ENCODE data around the gene LRTM2.
A peak's percentile ranks its signal among the peaks of the same experiment; 100 is the strongest.

LRTM2 gene

DNA sequence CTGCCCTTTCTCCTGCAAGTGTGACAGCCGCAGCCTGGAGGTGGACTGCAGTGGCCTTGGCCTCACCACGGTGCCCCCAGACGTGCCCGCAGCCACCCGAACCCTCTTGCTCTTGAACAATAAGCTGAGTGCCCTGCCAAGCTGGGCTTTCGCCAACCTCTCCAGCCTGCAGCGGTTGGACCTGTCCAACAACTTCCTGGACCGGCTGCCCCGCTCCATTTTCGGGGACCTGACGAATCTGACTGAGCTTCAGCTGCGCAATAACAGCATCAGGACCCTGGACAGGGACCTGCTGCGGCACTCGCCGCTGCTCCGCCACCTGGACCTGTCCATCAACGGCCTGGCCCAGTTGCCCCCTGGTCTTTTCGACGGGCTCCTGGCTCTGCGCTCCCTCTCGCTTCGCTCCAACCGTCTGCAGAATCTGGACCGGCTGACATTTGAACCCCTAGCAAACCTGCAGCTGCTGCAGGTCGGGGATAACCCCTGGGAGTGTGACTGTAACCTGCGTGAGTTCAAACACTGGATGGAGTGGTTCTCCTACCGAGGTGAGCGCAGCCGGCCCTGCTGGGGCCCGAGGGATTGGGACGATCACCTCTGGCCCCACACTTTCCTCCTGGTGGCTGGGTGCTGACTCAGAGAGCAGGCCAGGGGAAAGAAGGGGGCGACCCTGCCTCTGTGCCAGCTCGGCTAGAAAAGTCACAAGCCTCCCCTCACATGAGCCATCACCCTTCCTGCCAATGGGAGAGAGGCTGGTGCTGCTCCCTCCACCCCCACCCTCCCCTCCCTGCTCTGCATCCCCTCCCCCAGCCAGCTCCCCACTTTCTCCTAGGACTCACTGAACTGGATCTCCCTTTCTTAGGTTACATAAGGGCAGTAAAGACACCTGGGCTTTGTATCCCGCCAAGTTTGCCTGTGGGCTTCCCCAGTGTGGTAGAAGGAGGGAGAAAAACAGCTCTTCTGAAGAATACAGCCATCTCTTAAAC, 10.9 kb downstream of the LRTM2 start:
- DNase-seq = no peak

DNA sequence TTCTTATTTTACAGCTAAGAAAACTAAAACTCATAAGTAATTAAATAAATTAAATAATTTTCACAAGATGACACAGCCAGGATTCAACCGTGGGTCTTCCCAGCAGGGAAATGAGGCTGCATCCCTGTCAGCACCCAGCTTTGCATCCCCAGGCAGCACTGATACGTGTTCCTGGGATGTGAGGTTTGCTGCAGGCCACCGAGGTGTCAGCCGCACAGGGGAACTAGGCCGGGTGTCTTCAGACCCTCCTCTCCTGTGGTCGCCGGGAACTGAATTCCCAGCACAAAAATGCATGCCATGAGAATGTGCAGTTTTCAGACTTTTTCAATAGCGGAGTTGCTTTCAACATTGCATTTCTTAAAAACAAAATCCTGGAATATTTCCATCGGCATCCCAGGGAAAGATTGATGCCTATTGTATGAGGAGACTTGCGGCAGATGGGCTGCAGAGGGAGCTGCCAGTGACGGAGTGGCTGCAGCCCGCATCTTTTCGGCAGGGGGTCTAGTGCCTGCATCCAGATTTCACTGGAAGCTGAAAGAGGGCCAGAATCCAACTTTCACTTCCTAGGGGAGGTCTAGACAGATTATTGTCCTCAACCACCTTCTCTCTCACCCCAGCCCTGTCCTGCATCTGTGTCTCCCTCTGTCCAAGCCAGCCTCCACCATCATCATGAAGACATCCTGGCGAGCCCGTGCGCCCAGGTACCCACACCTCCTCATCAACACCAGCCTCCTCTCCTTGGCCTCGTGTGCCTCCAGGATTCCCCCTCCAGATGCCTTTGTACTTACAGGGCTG, 12.6 kb downstream of the LRTM2 start:
- DNase-seq = no peak

GRCh38 chr12:1833596-1834028, 13.2 kb downstream of the LRTM2 start:
- DNase-seq = no peak

GRCh38 chr12:1834186-1834925, 14.0 kb downstream of the LRTM2 start:
- DNase-seq = no peak

DNA sequence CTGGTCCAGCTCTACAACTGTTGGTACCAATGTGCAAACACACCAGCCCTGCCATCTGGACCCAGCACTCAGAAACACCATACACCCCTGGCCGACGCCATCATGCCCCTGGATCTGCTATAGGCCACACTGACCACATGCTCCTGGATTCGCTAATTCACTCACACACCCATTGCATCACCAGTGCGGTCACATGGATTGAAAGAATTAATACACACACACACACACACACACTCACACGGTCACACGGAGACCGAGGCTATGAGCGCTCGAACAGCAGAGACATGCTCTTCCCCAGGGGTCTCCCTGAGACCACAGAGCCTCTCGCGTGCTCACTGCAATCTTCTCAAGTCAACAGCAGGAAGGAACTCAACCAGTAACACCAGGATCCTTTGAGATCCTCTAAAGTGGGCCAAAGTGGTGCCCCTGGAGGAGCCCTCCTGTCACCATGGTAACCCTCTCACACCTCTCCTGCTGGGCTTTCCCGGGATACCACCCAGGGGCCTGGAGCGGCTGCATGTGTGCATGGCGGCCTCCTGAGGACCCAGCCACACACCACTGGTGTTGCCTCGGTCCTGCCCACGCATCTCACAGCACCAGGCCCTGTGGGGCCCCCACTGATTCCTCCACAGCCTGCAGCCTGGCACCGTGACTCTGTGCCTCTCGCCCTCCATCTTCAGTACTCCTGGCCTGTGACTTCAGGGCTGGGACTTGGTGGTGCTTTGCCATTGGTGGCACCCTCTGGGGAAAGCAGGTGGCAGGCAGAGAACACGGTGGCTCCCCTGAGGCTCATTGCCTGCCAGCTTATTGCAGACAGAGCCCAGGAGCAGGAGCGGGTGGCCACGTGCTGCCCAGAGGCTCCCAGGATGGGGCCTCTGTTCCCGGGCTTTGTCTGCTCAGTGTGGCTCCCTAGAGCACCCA, 15.1 kb downstream of the LRTM2 start:
- no peak for DNase-seq

- DNase-seq = no peak
Observed at GRCh38 chr12:1836241-1836803, 16.0 kb downstream of the LRTM2 start.

DNA sequence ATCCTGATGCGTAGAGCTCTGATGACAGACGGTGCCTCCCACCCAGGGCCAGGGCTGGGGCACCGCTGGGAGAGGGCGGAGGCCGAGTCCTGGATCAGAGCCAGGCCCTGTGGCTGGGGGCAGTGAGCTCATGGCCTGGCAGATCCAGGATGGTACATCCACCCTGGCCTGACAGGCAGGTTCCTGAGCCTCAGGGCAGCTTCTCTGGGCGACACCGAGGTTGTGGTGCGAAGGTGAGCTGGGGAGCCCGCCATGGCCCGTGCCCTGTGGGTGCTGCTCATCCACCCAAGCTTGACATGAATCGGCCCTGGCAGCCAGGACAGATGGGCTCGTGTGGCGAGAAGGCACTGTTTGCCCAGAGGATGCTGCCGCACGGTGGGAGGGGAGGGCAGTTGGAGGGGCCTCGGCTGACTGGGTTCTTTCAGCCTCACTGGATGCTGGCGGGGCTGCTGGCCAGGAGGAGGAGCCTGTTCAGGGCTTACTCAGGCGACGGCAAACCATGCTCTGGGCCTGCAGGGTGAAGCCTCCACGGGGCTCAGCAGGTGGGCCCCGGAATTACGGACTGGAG, 16.6 kb downstream of the LRTM2 start:
- DNase-seq = peak; percentile 52

DNA sequence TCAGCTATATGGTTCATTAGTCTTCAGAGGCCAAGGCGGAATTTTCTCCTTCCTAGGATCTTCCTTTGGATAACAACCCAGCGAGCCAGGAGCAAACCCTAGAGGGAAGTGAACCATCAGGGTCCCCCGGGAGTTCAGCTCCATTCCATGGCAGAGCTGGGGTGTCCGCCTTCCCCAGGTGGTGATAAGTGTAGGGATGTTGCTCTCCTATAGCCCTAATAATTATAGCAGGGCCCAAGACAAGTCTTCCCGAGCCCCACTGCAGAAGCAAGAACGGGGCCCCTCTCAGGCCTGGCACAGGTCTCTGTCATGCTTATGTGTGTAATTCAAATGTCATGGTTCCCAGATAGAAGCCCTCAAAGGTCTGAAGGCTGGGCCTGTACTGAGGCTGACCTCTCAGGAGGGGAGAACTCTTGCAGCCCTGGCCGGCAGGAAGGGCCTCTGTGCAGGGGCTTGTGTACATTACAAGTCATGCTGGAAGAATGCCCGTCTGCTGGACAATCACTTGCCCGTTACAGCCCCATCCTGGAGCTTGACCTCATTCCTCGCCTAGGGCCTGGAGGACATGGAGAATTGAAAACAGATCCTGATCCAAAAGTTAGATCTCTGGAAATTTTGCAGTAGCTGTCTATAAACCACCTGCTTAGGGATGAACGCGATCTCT, 17.3 kb downstream of the LRTM2 start:
- DNase-seq = no peak

DNA sequence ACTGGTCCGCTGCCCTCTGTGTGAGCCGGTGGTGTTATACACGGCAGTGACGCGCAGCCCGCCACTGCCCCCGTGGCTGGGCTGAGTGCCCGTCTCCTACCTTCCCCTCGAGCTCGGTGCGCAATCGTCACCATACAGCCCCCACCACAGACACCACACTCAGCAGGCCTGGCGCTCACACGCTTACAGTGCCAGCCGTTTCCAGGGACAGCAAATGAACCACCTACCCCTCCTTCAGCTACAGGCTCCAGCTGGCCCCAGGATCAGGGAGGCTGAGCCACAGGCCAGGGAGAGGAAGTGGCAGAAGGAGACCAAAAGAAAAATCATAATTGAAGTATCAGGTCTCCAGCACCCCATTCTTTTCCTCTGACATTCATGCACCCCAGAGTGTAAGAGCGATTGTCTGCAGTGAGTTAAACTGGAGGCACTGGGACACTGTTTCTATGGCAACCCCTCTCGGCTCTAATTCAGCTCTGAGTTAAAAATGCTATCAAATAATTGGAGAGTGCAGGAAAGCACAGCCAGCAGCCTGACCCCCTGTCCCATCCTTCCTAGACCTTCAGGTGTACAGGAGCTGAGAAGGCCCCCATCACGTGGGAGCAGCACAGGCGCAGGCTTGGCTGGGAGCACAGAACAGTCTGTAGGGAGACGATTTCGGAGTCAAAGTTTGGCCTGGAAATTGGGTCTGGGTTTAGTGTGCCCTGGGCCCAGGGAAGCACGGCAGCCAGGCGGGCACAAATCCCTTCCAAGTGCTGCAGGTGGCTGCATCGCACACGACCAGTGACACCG, 18.0 kb downstream of the LRTM2 start:
- no peak for DNase-seq

DNA sequence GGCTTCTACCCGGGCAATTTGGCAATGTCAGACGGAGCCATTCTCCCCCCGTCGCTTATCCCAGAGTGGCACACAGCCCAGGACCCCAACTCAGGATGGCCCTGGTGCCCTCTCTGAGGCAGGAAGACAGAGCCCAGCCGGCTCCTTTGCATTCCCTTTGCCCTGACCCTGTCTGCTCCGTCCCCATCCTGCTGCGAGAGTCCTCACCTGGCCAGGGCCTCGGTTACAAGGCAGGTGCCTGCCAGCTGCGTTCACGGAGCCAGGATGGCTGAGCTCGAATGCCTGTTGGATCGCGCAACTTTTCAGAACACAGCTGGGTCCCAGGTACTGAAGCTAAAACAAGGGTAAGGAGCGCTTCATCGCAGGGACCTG, 18.6 kb downstream of the LRTM2 start:
- no peak for DNase-seq

DNA sequence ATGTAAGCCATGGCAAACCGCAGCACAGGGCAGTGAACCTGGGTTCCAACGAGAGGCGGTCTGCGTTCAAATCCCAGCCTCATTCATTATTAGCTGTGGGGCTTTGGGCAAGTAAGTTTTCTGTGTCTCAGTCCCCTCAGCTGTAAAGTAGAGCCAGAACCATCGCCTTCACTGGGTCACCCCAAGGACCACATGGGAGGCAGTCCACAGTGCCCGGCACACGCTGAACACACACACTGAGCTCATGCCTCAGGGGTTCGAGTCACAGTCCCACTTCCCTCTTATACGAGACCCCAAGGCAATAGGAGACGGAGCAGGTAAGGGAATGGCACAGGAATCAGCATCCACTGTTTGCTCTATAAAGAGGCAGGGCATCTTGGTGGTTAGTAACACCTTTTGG, 19.1 kb downstream of the LRTM2 start:
- DNase-seq = no peak

DNA sequence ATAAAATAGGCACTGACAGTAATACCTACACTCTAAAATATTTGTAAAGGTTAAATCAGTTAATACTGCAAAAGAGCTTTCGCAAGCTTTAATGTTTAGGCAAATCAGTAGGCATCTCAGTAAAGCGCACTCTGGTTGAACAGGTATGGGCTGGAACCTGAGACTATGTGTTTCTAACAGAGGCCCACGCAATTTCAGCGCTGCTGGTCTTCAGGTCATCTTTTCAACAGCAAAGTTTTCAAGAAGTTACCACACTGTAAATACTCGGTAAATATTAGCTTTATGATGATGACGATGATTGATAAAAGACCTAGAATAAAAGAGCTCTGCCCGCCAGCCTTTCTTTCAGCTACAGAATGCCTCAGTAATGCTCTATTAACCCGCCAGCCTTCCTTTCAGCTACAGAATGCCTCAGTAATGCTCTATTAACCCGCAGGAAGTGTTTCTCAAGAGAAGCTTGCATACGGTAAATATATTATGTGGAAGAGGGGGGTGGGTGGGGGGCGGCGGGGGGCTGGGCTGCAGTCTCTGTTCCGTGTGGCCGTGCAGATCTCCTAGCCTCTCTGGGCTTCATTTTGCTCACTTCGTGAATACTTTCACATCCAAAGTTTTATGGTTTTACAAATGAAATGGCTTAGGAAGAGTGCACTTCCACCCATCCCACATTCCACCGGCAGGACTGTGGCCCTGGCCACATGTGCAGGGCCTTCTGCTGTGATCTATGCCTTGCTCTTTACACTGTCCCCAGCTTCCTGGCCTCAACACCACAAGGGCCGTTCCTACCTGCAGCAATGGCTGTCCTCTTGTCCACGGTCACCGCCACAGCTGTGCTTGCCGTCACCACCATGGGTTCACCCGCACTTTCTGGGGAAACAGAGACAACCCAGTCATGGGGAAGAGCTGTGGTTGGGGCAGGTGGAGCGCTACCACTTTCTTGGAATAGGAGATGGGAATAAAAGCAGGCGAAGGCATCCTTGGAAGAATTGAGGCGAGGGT, 19.9 kb downstream of the LRTM2 start:
- DNase-seq = peak; percentile 13

GRCh38 chr12:1840981-1841425, 20.6 kb downstream of the LRTM2 start:
- DNase-seq = no peak

DNA sequence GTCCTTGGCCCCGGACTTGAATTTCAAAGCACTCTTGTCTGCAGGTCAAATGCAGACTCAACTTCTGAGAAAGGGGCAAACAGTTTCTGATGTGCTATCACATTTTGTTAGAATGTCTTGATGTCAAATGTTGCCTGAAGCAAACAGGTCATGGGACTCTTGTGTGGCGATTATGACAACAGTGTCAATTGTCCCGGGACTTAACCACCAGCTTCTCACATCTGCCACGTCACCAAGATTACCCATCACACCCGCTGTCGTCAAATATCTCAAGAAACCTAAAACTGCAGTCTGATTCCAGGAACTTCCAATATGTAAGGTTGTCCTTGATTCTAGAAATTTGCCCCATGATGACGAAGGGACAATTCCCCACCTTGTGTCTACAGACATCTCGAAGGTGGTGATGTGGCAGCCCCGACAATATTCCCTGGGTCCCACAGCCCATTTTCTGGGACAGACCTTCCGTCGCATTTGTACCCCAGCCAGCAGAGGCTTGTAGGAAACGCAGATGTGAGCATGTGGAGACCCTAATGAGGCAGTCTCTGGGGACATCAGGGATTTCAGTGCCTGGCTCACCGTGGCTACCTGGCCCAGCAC, 21.3 kb downstream of the LRTM2 start:
- no peak for DNase-seq

DNA sequence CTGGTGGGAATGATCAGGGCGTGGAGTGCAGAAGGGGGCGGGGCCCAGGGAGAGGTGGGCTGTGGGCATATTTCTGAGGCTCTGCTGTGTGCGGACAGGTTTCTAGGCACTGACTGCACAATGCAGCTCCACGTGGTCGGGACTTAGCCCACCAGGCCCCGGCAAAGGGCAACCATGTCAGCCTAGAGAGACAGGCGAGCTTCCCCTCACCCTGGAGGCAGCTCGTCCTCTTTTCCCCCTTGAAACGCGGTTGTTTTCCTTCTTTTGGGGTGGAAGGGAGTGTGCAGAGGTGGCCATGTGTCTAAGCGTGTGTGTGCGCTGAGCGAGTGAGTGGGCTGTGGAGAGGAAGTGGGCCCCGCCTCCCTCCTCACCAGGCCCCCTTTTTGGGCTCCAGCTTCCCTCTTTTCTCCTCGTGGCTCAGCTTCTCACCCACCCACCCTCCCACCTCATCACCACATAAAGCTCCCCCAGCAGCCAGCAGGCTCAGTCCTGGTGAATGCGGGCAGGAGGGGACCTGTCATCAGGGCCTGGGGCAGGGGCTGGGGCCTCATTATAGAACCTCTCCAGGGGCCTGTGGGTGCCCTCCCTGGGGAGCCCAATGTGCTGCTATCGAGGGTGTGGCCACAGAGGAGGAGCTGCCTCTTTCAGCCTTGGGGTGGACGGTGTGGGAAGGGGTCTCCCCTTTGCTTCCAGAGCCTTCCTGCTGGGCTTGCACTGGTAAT, 22.0 kb downstream of the LRTM2 start:
- no peak for DNase-seq

GRCh38 chr12:1842905-1843640, 22.7 kb downstream of the LRTM2 start:
- no peak for DNase-seq

GRCh38 chr12:1843641-1844005, 23.3 kb downstream of the LRTM2 start:
- DNase-seq = no peak

All from NCI-H510A treated with DMSO at 0.1 percent for 48 hours (cell line).